ENCODE measurements around the gene ANXA2R.

DNA sequence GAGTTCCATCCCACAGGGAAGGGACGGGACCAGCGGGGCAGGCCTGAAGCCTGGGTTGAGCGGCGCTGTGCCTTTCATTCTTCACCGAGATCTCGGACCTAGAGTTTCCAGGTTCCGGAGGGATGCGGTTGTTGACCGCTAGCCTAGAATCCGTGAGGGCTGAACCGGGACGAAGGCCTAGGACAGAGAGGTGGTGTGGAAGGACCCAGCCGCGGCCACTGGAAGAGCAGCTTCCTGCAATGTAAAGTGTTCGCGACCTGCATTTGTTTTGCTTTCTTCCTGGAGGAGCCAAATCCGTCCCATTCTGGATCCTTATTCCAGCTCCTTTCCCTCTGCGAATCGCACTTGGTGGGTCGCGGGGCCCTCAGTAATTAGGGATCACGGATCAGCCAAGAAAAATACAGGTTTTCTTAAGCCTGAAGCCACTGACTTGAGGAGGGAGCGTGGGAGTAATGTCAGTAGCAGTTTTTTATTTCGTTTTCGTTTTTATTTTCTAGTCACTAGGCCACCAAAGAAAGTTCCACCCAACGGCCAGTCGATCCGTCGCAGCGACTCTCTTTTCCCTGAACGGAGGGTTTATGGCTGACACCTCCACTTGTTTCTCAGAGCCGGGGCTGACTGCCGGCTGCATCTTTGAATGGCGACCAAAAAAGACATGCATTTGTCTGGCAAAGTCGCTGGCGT, 48.6 kb downstream of the ANXA2R start:
- TF ChIP-seq, protein P1, sequence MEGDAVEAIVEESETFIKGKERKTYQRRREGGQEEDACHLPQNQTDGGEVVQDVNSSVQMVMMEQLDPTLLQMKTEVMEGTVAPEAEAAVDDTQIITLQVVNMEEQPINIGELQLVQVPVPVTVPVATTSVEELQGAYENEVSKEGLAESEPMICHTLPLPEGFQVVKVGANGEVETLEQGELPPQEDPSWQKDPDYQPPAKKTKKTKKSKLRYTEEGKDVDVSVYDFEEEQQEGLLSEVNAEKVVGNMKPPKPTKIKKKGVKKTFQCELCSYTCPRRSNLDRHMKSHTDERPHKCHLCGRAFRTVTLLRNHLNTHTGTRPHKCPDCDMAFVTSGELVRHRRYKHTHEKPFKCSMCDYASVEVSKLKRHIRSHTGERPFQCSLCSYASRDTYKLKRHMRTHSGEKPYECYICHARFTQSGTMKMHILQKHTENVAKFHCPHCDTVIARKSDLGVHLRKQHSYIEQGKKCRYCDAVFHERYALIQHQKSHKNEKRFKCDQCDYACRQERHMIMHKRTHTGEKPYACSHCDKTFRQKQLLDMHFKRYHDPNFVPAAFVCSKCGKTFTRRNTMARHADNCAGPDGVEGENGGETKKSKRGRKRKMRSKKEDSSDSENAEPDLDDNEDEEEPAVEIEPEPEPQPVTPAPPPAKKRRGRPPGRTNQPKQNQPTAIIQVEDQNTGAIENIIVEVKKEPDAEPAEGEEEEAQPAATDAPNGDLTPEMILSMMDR (IDR thresholded peaks at IDR 0.05 in 8 of 11, conservative IDR thresholded peaks at IDR 0.05 in 3 of 11), result no peak
- TF ChIP-seq POLR2A (IDR thresholded peaks at IDR 0.05), result no peak
- TF ChIP-seq POLR2AphosphoS5 (IDR thresholded peaks at IDR 0.05), result no peak

All from spleen (tissue), 7 donors.